Activated CD4-positive, CD25-positive, alpha-beta regulatory T cell (primary cell): Measurements from ENCODE around the gene RAB40B.
A peak's percentile ranks its signal among the peaks of the same experiment; 100 is the strongest.
"Not testable (repeated sequence)": the region's sequence is repeated elsewhere in the genome, so short reads cannot be mapped to it uniquely, and the experiment has no call there.

Experiments used
- DNase-seq, 4 experiments: peaks; one replicate each; lab custom pipeline; 2025; lab: John Stamatoyannopoulos, UW

The RAB40B gene

GRCh38 chr17:82698065-82698973 is at the start of gene RAB40B:
TSS of gene RAB40B (minus strand) at chr17:82698698. CDS start at chr17:82698596, 102 bp downstream.
- DNase-seq, result peak; percentile 95 to 99 (median 98)

- no peak for DNase-seq
These were observed 47.0 kb upstream of the RAB40B start for GRCh38 chr17:82745524-82745923.

GRCh38 chr17:82744736-82745135 is 46.2 kb upstream of the RAB40B start:
- not testable (repeated sequence) for DNase-seq

GRCh38 chr17:82743344-82744219 is 45.1 kb upstream of the RAB40B start:
- DNase-seq, result no peak

GRCh38 chr17:82740906-82741759 is 42.6 kb upstream of the RAB40B start:
- no peak for DNase-seq

GRCh38 chr17:82737967-82738877 is 39.7 kb upstream of the RAB40B start:
- no peak for DNase-seq

- no peak for DNase-seq
These were observed 38.1 kb upstream of the RAB40B start for GRCh38 chr17:82736511-82737185.

GRCh38 chr17:82734987-82735866 is 36.7 kb upstream of the RAB40B start, which contains the start of gene FN3K:
TSS of gene FN3K (plus strand) at chr17:82735615. CDS start at chr17:82735637, 22 bp downstream.
- peak in 1 of 4 experiments; percentile 25 for DNase-seq

- no peak for DNase-seq
These were observed 33.7 kb upstream of the RAB40B start for GRCh38 chr17:82732118-82732743.

GRCh38 chr17:82729479-82730260 is 31.2 kb upstream of the RAB40B start:
- no peak for DNase-seq

GRCh38 chr17:82726427-82726826 is 27.9 kb upstream of the RAB40B start:
- DNase-seq, result no peak

- no peak for DNase-seq
These were observed 24.8 kb upstream of the RAB40B start for GRCh38 chr17:82723169-82723807.

GRCh38 chr17:82722341-82723013 is 24.0 kb upstream of the RAB40B start:
- no peak for DNase-seq

GRCh38 chr17:82720204-82720603 is 21.7 kb upstream of the RAB40B start:
- DNase-seq, result no peak

GRCh38 chr17:82718986-82719685 is 20.6 kb upstream of the RAB40B start:
- DNase-seq, result no peak
